Measurements from ENCODE around the gene SYNJ2. TPM values are rescaled to one million over a fixed set of nuclear protein-coding genes. Genes with fewer than 3 reads are reported as not detected.
A peak's percentile ranks its signal among the peaks of the same experiment; 100 is the strongest.

SYNJ2 gene
- total and polyA plus RNA-seq, 4 experiments from 2014 or later: 14.5 to 17.4 (median 15.9) TPM

DNA sequence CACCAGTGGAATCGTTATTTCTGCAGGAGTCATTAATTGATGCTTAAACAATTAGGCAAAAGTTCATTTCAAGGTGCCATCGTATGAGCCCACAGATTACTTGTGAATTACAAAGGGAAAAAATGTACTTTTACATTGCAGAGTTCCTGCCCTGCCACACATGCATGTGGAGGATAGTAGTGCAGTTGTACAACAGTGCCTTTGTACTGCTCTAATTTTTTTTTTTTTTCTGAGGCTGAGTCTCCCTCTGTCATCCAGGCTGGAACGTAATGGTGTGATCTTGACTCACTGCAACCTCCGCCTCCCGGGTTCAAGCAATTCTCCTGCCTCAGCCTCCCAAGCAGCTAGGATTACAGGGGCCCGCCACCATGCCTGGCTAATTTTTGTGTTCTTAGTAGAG is 26.0 kb upstream of the SYNJ2 start:
- Histone ChIP-seq H3K27me3 (ENCODE audit: insufficient read depth, low read length) (no peaks in the 10 kb centered on the region), H3K4me3 (ENCODE audit: low read length in 2 of 2) (no peak overlapping the region), H3K27ac (ENCODE audit: low read depth, low read length) (no peak overlapping the region), H3K4me1 (ENCODE audit: insufficient read depth, low read length) (no peaks in the 10 kb centered on the region), H3K36me3 (ENCODE audit: insufficient read depth, low read length) (no peaks in the 10 kb centered on the region), H3K9me3 (ENCODE audit: control insufficient read depth in 1 of 2, low read length in 2 of 2) (peaks cover 0 to 3% of the 10 kb centered on the region in 2 donors)
- peaks cover 0 to 1% (median 0%) of the 10 kb centered on the region in 4 donors for H3K4me1 Mint-ChIP-seq
- H3K9me3 Mint-ChIP-seq: peaks cover 0 to 34% (median 26%) of the 10 kb centered on the region in 8 donors
- DNase-seq: no peak
- ChIA-PET CTCF (ENCODE audit: partially characterized antibody) (no interaction called here), POLR2A (ENCODE audit: partially characterized antibody) (no interaction called here)
- peaks cover 4 to 12% of the 10 kb centered on the region in 2 donors for H3K36me3 Mint-ChIP-seq
- H3K4me3 Mint-ChIP-seq: no peak overlapping the region
- intact Hi-C loops (cut with micrococcal nuclease): no loop called here
- peaks cover 0 to 5% of the 10 kb centered on the region in 2 donors for H3K27me3 Mint-ChIP-seq
- H3K27ac Mint-ChIP-seq: no peak overlapping the region

GRCh38 chr6:157956171-157956730 is 25.4 kb upstream of the SYNJ2 start:
- ChIA-PET POLR2A (ENCODE audit: partially characterized antibody) (no interaction called here), CTCF (ENCODE audit: partially characterized antibody) (no interaction called here)
- Histone ChIP-seq H3K27me3 (ENCODE audit: insufficient read depth, low read length) (no peaks in the 10 kb centered on the region), H3K36me3 (ENCODE audit: insufficient read depth, low read length) (no peaks in the 10 kb centered on the region), H3K9me3 (ENCODE audit: control insufficient read depth in 1 of 2, low read length in 2 of 2) (peaks cover 0 to 3% of the 10 kb centered on the region in 2 donors), H3K27ac (ENCODE audit: low read depth, low read length) (no peak overlapping the region), H3K4me3 (ENCODE audit: low read length in 2 of 2) (no peak overlapping the region), H3K4me1 (ENCODE audit: insufficient read depth, low read length) (no peaks in the 10 kb centered on the region)
- H3K4me3 Mint-ChIP-seq: no peak overlapping the region
- H3K9me3 Mint-ChIP-seq: peaks cover 0 to 34% (median 27%) of the 10 kb centered on the region in 8 donors
- peaks cover 4 to 12% of the 10 kb centered on the region in 2 donors for H3K36me3 Mint-ChIP-seq
- peaks cover 0 to 3% (median under 1%) of the 10 kb centered on the region in 4 donors for H3K4me1 Mint-ChIP-seq
- H3K27me3 Mint-ChIP-seq: peaks cover 0 to 4% of the 10 kb centered on the region in 2 donors
- no peak for DNase-seq
- H3K27ac Mint-ChIP-seq: no peak overlapping the region
- intact Hi-C loops (cut with micrococcal nuclease): no loop called here

DNA sequence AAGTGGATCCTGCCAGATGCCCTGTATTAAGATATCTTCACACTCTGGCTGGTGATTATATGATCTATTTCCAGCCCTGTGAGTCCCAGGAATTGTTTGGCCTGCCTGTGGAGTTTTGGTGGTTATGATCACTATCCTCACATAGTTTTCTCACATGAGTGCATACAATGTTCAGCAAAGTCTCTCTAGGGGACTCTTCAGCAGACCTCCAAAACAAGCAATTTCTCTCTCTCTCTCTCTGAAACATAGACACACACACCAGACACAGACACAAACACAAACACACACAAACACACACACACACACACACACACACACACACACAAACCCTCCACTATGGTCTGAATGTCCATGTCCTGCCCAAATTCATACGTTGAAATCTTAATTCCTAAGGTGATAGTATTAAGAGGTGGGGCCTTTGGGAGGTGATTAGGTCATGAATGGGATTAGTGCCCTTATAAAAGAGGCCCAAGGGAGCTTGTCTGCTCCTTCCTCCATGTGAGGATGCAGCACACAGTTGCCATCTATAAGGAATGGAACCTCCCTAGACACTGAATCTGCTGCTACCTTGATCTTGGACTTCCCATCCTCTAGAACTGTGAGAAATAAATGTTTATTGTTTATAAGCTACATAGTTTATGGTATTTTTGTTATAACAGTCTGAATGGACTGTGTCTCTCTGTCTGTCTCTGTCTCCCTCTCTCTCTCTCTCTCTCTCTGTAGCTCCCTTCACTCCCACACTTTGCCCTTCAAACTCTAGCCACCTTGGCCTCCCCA is 22.0 kb upstream of the SYNJ2 start:
- H3K27ac ChIP-seq (ENCODE audit: low read depth, low read length): no peak overlapping the region
- ChIA-PET POLR2A (ENCODE audit: partially characterized antibody) (no interaction called here), CTCF (ENCODE audit: partially characterized antibody) (no interaction called here)
- H3K4me1 ChIP-seq (ENCODE audit: insufficient read depth, low read length): peaks cover 6% of the 10 kb centered on the region
- H3K4me3 ChIP-seq (ENCODE audit: low read length in 2 of 2): no peak overlapping the region
- H3K36me3 ChIP-seq (ENCODE audit: insufficient read depth, low read length): no peaks in the 10 kb centered on the region
- Mint-ChIP-seq H3K4me3 (no peak overlapping the region), H3K27me3 (peaks cover 0 to 1% of the 10 kb centered on the region in 2 donors), H3K4me1 (peaks cover 7 to 15% (median 9%) of the 10 kb centered on the region in 4 donors), H3K27ac (no peak overlapping the region), H3K9me3 (peaks cover 0 to 31% (median 27%) of the 10 kb centered on the region in 8 donors), H3K36me3 (peaks cover 4 to 12% of the 10 kb centered on the region in 2 donors)
- H3K9me3 ChIP-seq (ENCODE audit: control insufficient read depth in 1 of 2, low read length in 2 of 2): peaks cover 0 to 3% of the 10 kb centered on the region in 2 donors
- no peaks in the 10 kb centered on the region for H3K27me3 ChIP-seq (ENCODE audit: insufficient read depth, low read length)
- intact Hi-C loops (cut with micrococcal nuclease): no loop called here
- DNase-seq: no peak

DNA sequence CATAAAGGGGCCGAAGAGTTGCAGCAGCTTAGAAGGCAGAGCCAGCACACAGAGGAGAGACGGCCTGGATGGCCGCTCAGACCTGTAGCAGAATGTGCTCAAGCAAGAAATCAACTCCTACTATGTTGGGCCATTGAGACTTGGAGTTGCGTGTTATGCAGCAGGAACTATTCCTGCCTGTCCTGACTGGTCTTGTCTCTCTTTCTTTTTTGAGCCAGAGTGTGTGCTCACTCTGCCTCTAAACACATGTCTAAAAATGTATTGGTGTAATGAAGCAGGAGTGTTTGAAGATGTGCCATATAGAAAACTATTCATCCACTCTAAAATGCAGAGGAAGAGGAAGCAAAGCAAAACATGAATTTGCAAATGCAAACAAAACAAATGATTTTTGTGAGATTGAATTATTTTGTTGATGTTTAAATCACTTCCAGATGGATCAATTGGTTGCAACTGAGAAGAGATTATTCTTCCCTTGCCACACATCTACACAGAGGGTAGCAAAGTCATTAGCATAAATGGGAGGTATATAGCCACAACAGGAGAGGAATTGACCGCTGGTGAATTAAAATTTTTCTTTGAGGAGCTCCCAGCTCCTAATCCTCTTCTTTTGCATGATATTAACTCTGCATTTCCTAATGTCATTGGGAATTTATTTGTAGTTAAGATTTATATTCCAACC is 20.4 kb upstream of the SYNJ2 start:
- Histone ChIP-seq H3K27me3 (ENCODE audit: insufficient read depth, low read length) (no peaks in the 10 kb centered on the region), H3K27ac (ENCODE audit: low read depth, low read length) (no peak overlapping the region), H3K9me3 (ENCODE audit: control insufficient read depth in 1 of 2, low read length in 2 of 2) (peaks cover 0 to 3% of the 10 kb centered on the region in 2 donors), H3K4me3 (ENCODE audit: low read length in 2 of 2) (no peak overlapping the region), H3K36me3 (ENCODE audit: insufficient read depth, low read length) (no peaks in the 10 kb centered on the region), H3K4me1 (ENCODE audit: insufficient read depth, low read length) (peaks cover 6% of the 10 kb centered on the region)
- Mint-ChIP-seq H3K36me3 (peaks cover 4 to 12% of the 10 kb centered on the region in 2 donors), H3K4me3 (no peak overlapping the region), H3K27ac (peak overlapping the region in 2 of 7 donors; percentile 5 to 28), H3K27me3 (peaks cover 0 to 1% of the 10 kb centered on the region in 2 donors), H3K4me1 (peaks cover 7 to 15% (median 9%) of the 10 kb centered on the region in 4 donors), H3K9me3 (peaks cover 0 to 29% (median 27%) of the 10 kb centered on the region in 8 donors)
- intact Hi-C loops (cut with micrococcal nuclease): no loop called here
- POLR2A ChIA-PET (ENCODE audit: partially characterized antibody): no interaction called here
- CTCF ChIA-PET (ENCODE audit: partially characterized antibody): interaction anchor here (0.6 kb wide), 2 partner anchors 72 to 111 kb away, joined by 3 read pairs; no protein-coding TSS in a partner anchor
- DNase-seq: no peak

DNA sequence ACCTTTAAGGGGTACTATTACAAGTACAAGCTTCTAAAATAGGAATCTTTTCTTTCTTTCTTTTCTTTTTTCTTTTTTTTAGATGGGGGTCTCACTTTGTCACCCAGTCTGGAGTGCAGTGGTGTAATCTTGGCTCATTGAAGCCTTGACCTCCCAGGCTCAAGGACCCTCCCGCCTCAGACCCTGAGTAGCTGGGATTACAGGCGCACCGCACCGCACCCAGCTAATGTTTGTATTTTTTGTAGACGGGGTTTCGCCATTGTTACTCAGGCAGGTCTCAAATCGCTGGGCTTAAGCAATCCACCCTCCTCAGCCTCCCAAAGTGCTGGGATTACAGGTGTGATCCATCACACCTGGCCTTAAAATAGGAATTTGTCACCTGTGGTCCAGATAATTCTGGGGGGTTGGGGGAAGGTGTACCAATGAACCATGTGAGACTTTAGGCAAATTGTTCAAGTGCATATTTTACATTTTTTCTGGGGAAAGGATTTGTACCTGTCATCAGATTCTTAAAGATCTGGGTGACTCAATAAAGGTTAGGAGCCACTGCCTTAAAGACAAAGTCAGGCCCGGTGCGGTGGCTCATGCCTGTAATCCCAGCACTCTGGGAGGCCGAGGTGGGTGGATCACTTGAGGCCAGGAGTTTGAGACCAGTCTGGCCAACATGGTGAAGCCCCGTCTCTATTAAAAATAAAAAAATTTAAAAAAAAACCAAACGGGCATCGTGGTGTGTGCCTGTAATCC is 19.7 kb upstream of the SYNJ2 start:
- Mint-ChIP-seq H3K27me3 (peaks cover 0 to 1% of the 10 kb centered on the region in 2 donors), H3K9me3 (peaks cover 0 to 29% (median 27%) of the 10 kb centered on the region in 8 donors), H3K27ac (peak overlapping the region in 1 of 7 donors; percentile 23), H3K4me1 (peaks cover 7 to 15% (median 9%) of the 10 kb centered on the region in 4 donors), H3K4me3 (peak overlapping the region in 2 of 8 donors; percentile 55 to 66), H3K36me3 (peaks cover 4 to 12% of the 10 kb centered on the region in 2 donors)
- ChIA-PET POLR2A (ENCODE audit: partially characterized antibody) (no interaction called here), CTCF (ENCODE audit: partially characterized antibody) (interaction anchor here (0.6 kb wide), 1 partner anchor 73 kb away, joined by 3 read pairs; no protein-coding TSS in a partner anchor)
- Histone ChIP-seq H3K36me3 (ENCODE audit: insufficient read depth, low read length) (no peaks in the 10 kb centered on the region), H3K9me3 (ENCODE audit: control insufficient read depth in 1 of 2, low read length in 2 of 2) (peaks cover 0 to 3% of the 10 kb centered on the region in 2 donors), H3K4me1 (ENCODE audit: insufficient read depth, low read length) (peaks cover 6% of the 10 kb centered on the region), H3K4me3 (ENCODE audit: low read length in 2 of 2) (no peak overlapping the region), H3K27ac (ENCODE audit: low read depth, low read length) (no peak overlapping the region), H3K27me3 (ENCODE audit: insufficient read depth, low read length) (no peaks in the 10 kb centered on the region)
- no peak for DNase-seq
- intact Hi-C loops (cut with micrococcal nuclease): no loop called here

GRCh38 chr6:157962601-157963302 is 18.9 kb upstream of the SYNJ2 start:
- no peak for DNase-seq
- H3K4me3 Mint-ChIP-seq: peak overlapping the region in 7 of 8 donors; percentile 19 to 66 (median 30)
- peaks cover 7 to 15% (median 9%) of the 10 kb centered on the region in 4 donors for H3K4me1 Mint-ChIP-seq
- peaks cover 0 to 26% (median 23%) of the 10 kb centered on the region in 8 donors for H3K9me3 Mint-ChIP-seq
- H3K27me3 ChIP-seq (ENCODE audit: insufficient read depth, low read length): no peaks in the 10 kb centered on the region
- intact Hi-C loops (cut with micrococcal nuclease): no loop called here
- POLR2A ChIA-PET (ENCODE audit: partially characterized antibody): no interaction called here
- peaks cover 0 to 3% of the 10 kb centered on the region in 2 donors for H3K9me3 ChIP-seq (ENCODE audit: control insufficient read depth in 1 of 2, low read length in 2 of 2)
- peak overlapping the region in 3 of 7 donors; percentile 23 to 66 (median 58) for H3K27ac Mint-ChIP-seq
- H3K27ac ChIP-seq (ENCODE audit: low read depth, low read length): no peak overlapping the region
- no peaks in the 10 kb centered on the region for H3K36me3 ChIP-seq (ENCODE audit: insufficient read depth, low read length)
- H3K27me3 Mint-ChIP-seq: peaks cover 0 to 1% of the 10 kb centered on the region in 2 donors
- peaks cover 4 to 12% of the 10 kb centered on the region in 2 donors for H3K36me3 Mint-ChIP-seq
- H3K4me1 ChIP-seq (ENCODE audit: insufficient read depth, low read length): peaks cover 6% of the 10 kb centered on the region
- CTCF ChIA-PET (ENCODE audit: partially characterized antibody): interaction anchor here (0.6 kb wide), 1 partner anchor 27 kb away, joined by 3 read pairs; no protein-coding TSS in a partner anchor
- no peak overlapping the region for H3K4me3 ChIP-seq (ENCODE audit: low read length in 2 of 2)
